Suppressor macrophage treated with lipopolysaccharide for 1 hour (primary cell): Measurements from ENCODE around the gene MCM6.
"Not testable (repeated sequence)": the region's sequence is repeated elsewhere in the genome, so short reads cannot be mapped to it uniquely, and the experiment has no call there.

Experiments used
- DNase-seq, 3 donors: peaks; one replicate each; pipeline ENCODE4 v3.0.0-alpha.2; 2020 to 2022

Gene MCM6

GRCh38 chr2:135876066-135876711 is at the start of gene MCM6:
TSS of gene MCM6 (minus strand) at chr2:135876443. CDS start at chr2:135876365, 78 bp downstream.
- peak; percentile 99 to 100 (median 100) for DNase-seq

GRCh38 chr2:135925571-135925970 is 49.3 kb upstream of the MCM6 start:
- no peak for DNase-seq

- peak; percentile 50 to 71 (median 65) for DNase-seq
Observed at GRCh38 chr2:135916207-135916606, 40.0 kb upstream of the MCM6 start.

- peak in 1 of 3 donors; percentile 13 for DNase-seq
Observed at GRCh38 chr2:135914485-135914884, 38.2 kb upstream of the MCM6 start.

- DNase-seq = peak; percentile 74 to 83 (median 79)
Observed at GRCh38 chr2:135913727-135914365, 37.6 kb upstream of the MCM6 start.

- no peak for DNase-seq
Observed at GRCh38 chr2:135909976-135910375, 33.7 kb upstream of the MCM6 start.

GRCh38 chr2:135905679-135906078 is 29.4 kb upstream of the MCM6 start:
- no peak for DNase-seq

GRCh38 chr2:135904341-135904989 is 28.2 kb upstream of the MCM6 start:
- peak; percentile 12 to 32 (median 24) for DNase-seq

- DNase-seq = no peak
Observed at GRCh38 chr2:135903650-135904049, 27.4 kb upstream of the MCM6 start.

GRCh38 chr2:135899567-135899966 is 23.3 kb upstream of the MCM6 start:
- no peak for DNase-seq

- no peak for DNase-seq
Observed at GRCh38 chr2:135898234-135898786, 22.1 kb upstream of the MCM6 start.

- DNase-seq = no peak
Observed at GRCh38 chr2:135894930-135895329, 18.7 kb upstream of the MCM6 start.

GRCh38 chr2:135893374-135893794 is 17.1 kb upstream of the MCM6 start:
- peak; percentile 39 to 81 (median 68) for DNase-seq

GRCh38 chr2:135890835-135891234 is 14.6 kb upstream of the MCM6 start:
- peak; percentile 37 to 50 (median 48) for DNase-seq

GRCh38 chr2:135890149-135890548 is 13.9 kb upstream of the MCM6 start:
- DNase-seq = no peak

- DNase-seq = not testable (repeated sequence)
Observed at GRCh38 chr2:135888587-135888986, 12.3 kb upstream of the MCM6 start.

GRCh38 chr2:135885709-135886108 is 9.5 kb upstream of the MCM6 start:
- DNase-seq = peak; percentile 26 to 50 (median 38)

GRCh38 chr2:135882415-135882814 is 6.2 kb upstream of the MCM6 start:
- no peak for DNase-seq

GRCh38 chr2:135876770-135877169 is 527 bp upstream of the MCM6 start:
- DNase-seq = not testable (repeated sequence)

GRCh38 chr2:135875491-135876065 is 665 bp downstream of the MCM6 start:
- DNase-seq = peak; percentile 57 to 69 (median 58)

- DNase-seq = no peak
Observed at GRCh38 chr2:135874777-135875365, 1.4 kb downstream of the MCM6 start.

GRCh38 chr2:135870571-135870970 is 5.7 kb downstream of the MCM6 start:
- DNase-seq = no peak

GRCh38 chr2:135863233-135863632 is 13.0 kb downstream of the MCM6 start:
- DNase-seq = no peak
